SK-MEL-5 (cell line): ENCODE results near the gene RFNG. TPM values are rescaled to one million over a fixed set of nuclear protein-coding genes. Genes with fewer than 3 reads are reported as not detected.
A peak's percentile ranks its signal among the peaks of the same experiment; 100 is the strongest.

Experiments used
- DNase-seq: peaks from one replicate; pipeline ENCODE4 v3.0.0-alpha.2; 2016; ENCODE audit warnings: low read depth, low spot score
- in situ Hi-C: cut with HindIII; loops from 2 replicates; pipeline ENCODE4 v1.10.0; 2016; ENCODE audit warnings: low sequenced_read_pairs, high pct_unique_total_duplicates, low pct_unique_long_range_greater_than_20kb
- total RNA-seq: library from RNA; depleted of rRNA; stranded (reverse); fragments of >200 nt; shearing (Covaris generic); gene quantifications from 2 replicates; pipeline ENCODE4 v1.2.3, GENCODE V29; 2014; rRNA removed

The RFNG gene
- total RNA-seq, 1 experiment from 2014 or later, result 29.3 TPM

DNA sequence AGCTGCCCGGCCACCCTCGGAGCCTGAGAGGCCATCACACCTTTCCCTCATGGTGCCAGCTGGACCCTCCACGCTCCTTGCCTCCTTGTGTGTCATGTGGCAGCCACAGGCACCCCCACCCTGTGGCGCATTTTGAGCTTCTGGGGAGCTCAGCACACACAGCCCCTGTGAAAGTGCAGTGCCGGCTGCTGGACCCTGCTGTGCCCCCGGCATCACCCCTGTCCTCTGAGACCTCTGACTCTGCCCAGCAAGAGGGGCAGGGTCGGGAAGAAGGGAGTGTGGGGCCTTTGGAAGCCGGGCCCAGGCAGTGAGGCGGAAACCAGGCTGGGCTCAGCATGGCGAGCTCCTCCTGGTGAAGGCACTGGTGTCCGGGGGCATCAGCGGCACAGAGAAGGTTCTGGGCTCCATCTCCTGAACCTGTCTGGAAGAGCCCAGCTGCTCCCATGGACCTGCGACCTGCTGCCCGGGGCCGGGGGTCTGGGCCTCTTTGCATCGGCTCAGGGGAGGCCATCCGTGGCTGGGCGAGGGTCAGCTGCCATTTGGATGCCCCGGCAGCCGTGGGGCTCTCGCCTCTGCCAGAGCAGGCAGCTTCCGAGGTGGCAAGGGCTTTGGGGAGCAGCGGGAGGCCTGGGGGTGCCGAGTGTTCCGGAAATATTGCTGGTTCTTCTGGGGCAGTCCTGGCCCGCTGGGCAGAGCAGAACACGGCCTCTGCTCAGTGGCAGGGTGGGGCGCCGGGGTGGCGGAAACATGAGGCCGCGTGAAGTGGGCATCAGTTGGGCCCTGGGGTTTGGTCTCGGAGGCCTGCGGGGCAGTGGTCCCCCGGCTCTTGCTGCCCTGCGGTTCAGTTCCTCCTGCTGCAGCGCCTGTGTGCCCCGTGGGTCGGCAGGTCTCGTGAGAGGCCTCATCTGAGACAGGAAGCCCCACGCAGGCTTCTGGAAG is 46.8 kb downstream of the RFNG start:
- no peak for DNase-seq
- in situ Hi-C loops, result no loop called here

DNA sequence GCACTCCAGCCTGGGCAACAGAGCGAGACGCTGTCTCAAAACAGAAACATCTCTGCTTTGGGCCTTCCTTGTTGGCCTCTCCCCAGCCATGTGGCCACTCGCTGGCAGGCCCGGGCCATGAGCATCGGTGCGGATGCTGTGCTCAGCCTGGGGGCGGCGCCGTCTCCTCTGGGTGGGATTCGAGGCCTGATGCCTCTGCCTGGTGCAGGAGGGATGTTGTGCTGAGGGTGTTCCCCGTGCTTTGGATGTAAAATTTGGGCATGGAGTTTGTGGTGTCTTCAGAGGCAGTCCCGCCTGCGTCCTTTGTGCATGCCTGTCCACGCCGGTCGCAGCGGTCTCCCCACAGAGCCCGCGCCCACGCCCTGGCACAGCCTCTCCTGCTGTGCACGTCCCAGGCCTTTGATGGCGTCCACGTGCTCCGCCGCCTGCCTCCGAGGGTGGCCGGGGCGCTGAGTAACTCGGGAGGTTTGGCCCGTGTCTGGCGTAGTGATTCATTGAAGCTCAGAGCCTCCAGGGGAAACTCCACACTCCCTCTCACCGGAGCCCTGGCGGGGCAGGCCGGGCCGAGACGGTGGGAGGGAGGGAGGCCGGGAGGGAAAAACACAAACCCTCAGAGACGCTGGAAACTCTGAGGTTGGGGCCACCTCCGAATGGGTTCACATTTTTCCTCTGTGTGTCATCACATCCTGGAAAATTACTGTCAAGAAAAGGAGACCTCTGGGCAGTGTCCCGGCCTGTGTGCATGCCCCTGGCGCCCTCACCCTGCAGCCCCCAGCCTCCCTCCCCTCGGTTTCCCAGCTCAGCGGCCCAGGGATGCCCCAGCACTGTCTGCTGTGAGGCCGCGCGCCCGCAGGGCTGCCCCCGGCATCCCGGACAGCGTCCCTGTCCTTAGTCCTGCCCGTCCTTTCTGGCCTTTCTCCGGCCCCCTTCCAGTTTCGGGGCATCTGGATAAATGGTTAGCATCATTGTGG is 47.9 kb downstream of the RFNG start:
- in situ Hi-C loops, result no loop called here

DNA sequence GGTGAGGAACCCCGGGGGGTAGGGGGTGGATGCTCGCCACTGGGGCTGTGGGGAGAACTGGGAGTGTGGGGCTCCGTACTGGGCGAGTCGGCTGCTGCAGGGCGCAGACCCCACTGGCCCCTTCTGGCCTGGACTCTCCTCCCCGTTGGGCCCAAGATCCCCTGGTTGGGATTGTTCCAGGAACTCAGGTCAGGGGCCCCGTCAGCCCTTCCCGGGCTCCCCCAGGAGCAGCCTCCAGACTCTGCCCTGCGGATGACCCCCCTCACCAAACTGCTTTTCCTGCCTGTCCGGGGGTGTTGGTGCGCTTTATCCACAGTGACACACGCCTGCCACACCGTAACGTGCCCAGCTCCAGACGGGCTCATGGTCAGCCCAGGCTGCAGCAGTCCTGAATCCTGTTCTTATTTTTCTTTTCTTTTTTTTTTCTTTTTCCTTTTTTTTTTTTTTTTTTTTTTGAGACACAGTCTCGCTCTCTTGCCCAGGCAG is 50.0 kb downstream of the RFNG start:
- in situ Hi-C loops, result no loop called here
- DNase-seq, result no peak

More for the DNA sequence above, 47.9 kb downstream of the RFNG start:
- DNase-seq, result peak; percentile 67

DNA sequence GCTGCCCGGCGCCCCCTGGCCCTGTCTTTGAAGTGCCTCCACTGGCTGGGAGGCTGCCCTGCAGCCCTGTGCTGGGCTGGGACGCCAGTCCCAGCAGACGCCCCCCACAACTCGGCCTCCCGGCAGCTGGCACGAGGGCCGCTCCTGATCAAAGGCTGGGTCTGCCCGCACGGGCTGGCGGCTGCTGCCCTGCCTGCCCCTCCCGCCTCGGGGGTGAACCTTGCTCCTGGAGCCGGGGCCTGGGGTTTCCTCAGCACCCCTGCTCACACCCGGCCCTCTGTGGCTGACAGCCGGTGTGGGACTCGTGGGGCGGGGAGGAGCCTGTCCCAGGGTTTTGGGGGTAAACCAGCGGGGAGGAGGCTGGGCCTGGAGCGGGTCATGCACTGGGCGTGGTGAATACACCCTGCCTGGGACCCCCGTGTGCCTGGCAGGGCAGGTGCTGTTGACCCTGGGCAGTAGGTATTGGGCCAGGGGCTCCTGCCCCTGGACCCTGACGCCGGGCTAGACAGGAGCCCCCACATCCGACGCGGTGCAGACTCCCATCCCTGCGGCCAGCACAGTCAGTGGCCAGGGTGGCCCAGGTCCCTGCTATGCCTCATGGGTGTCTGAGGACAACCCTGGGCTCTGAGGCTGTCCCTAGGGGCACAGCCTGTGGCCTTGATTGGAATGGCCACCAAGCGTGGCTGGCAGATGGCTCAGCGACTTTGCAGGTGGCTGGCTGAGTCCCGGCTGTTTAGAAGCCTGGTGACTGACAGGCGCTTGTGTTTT is 50.6 kb downstream of the RFNG start:
- in situ Hi-C loops, result no loop called here
- DNase-seq, result no peak

DNA sequence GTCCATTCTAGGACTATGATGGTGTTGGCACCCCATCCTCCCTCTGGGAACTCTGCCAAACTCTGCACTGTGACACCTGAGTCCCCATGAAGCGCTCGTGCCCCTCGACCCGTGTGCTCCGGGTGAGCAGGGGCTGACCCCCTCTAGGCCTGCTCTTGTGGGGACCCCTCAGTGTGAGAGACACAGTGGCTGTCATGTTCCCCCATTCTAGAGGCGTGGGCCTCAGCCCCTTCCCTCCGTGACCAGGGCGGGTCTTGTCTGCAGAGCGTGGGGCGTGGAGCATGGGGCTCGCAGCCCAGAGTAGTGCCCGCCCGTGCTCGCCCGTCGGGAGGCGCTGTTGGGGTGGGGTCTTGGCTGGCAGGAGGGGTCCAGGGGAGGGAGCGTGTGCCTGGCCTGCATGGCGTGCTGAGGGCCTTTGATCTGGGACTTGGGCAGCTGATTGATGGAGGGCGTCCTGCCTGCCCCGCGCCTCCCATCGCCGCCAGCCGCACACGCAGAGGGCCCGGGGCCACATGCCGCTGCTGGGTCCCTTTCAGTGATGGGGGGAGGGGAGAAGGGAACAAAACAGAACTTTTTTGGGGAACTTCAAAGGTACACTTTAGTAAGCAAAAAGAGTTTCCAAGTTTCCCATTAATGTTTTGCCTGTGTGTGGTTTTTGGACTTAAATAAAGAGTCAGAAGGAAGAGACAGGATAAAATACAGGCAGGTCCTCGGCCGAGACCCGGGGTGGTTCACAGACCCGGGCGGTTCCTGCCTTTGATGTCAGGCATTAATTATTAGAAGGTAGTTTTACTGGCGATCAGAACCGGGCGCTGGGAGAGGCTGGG is 51.4 kb downstream of the RFNG start:
- in situ Hi-C loops, result no loop called here
- no peak for DNase-seq

DNA sequence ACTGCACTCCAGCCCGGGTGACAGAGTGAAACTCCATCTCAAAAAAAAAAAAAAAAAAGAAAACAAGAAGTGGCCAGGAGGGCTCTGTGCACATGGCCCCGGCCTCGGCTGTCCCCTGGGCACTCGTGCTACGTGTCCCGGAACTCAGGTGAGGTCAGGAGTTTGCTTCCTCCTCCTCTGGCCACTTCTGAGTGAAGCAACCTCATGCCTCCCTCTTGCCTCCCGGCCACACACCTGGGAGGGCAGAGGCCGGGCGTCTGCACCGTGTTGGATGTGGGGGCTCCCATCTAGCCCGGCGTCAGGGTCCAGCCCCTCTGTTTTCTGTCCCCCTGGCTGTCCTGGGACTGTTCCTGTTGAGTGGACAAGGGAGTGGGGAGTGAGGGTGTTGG is 52.0 kb downstream of the RFNG start:
- DNase-seq, result no peak
- in situ Hi-C loops, result no loop called here

DNA sequence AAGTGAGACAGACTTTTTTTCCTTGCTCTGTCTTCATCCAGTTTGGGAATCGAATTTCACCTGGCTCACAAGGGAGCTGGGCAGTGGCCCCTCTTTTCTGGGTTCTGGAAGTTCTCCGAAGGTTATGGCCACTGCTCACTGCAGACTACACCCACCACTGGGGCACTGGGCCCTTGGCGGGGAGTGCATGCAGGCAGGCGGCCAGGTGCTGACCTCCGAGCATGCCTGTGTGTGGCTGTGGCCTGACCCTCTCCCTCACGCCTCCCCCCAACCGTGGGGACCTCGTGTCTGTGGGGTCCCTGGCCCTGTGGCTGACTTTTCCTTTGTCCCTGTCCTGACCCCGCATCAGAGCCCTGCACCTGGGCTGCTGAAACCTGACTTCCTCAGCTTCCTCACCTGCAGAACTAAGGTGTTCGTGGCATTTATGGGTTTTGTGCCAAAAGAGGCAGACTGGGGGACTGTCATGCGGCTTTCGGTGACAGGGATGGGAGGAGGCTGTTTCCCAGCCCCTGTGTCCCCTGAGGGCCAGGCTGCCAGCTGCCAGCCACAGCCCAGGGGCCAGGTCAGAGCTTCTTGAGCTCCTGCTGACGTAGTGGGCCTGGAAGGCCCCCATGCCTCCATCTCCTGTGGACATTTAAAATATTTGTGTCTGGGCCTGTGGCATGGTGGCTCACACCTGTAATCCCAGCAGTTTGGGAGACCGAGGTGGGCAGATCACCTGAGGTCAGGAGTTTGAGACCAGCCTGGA is 52.7 kb downstream of the RFNG start:
- DNase-seq, result no peak
- in situ Hi-C loops, result no loop called here

DNA sequence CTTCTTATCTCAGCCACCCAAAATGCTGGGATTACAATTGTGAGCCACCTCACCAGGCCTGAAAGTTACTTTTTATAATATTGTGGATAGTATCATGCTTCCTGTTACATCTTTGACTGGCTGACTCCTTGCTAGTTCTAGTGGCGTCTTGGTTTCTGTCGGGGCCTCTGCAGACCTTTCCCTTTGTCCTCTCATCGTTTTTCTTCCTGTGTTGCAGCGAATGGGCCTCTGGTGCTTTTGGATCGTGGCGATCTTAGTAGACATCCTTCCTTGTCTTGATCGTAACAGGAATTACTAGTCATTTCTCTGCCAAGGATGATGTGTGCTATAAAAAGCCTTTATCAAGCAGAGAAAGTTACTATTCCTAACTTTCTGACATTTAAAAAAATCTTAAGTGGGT is 53.4 kb downstream of the RFNG start:
- in situ Hi-C loops, result no loop called here
- no peak for DNase-seq

Other genes starting within 250 kb of the RFNG start
- not detected in 2 replicates for gene GCGR, start 247.7 kb downstream of the RFNG start, total RNA-seq
- 144 and 162 TPM in 2 replicates for gene MCRIP1, start 218.5 kb downstream of the RFNG start, total RNA-seq
- 0.56 and 0.63 TPM in 2 replicates for gene PPP1R27, start 216.8 kb downstream of the RFNG start, total RNA-seq
- 1,826 and 1,949 TPM in 2 replicates for gene P4HB, start 191.3 kb downstream of the RFNG start, total RNA-seq
- 288 and 306 TPM in 2 replicates for gene ARHGDIA, start 180.5 kb downstream of the RFNG start, total RNA-seq
- gene ALYREF, start 160.2 kb downstream of the RFNG start, total RNA-seq, result 245 and 252 TPM in 2 replicates
- 315 and 336 TPM in 2 replicates for gene ANAPC11, start 160.1 kb downstream of the RFNG start, total RNA-seq
- 0.08 and 0.34 TPM in 2 replicates for gene NPB, start 149.6 kb downstream of the RFNG start, total RNA-seq
- 86.6 and 105 TPM in 2 replicates for gene PCYT2, start 140.4 kb downstream of the RFNG start, total RNA-seq
- 23.6 and 24.7 TPM in 2 replicates for gene SIRT7, start 133.6 kb downstream of the RFNG start, total RNA-seq
- gene MAFG, start 124.1 kb downstream of the RFNG start, total RNA-seq, result 73.1 and 73.9 TPM in 2 replicates
- 335 and 351 TPM in 2 replicates for gene PYCR1, start 114.5 kb downstream of the RFNG start, total RNA-seq
- gene MYADML2, start 104.6 kb downstream of the RFNG start, total RNA-seq, result not detected in 2 replicates
- 3.0 TPM in 2 replicates for gene NOTUM, start 90.6 kb downstream of the RFNG start, total RNA-seq
- gene ASPSCR1, start 74.2 kb downstream of the RFNG start, total RNA-seq, result 80.5 and 81.9 TPM in 2 replicates
- 130 and 134 TPM in 2 replicates for gene CENPX, start 28.9 kb downstream of the RFNG start, total RNA-seq
- gene LRRC45, start 28.5 kb downstream of the RFNG start, total RNA-seq, result 33.7 and 40.4 TPM in 2 replicates
- 38.0 and 45.8 TPM in 2 replicates for gene RAC3, start 20.1 kb downstream of the RFNG start, total RNA-seq
- gene DCXR, start 14.1 kb downstream of the RFNG start, total RNA-seq, result 120 and 129 TPM in 2 replicates
- gene GPS1, start 87 bp upstream of the RFNG start, total RNA-seq, result 284 and 295 TPM in 2 replicates
- 182 and 198 TPM in 2 replicates for gene DUS1L, start 14.0 kb upstream of the RFNG start, total RNA-seq
- 147 and 184 TPM in 2 replicates for gene FASN, start 46.4 kb upstream of the RFNG start, total RNA-seq
- gene CCDC57, start 161.0 kb upstream of the RFNG start, total RNA-seq, result 15.7 and 17.8 TPM in 2 replicates
- gene SLC16A3, start 177.2 kb upstream of the RFNG start, total RNA-seq, result 9.6 and 12.8 TPM in 2 replicates
- 18.0 and 23.6 TPM in 2 replicates for gene CSNK1D, start 221.9 kb upstream of the RFNG start, total RNA-seq